Immature natural killer cell (primary cell): Measurements from ENCODE around the gene IHH. TPM values are rescaled to one million over a fixed set of nuclear protein-coding genes. Genes with fewer than 3 reads are reported as not detected.

Experiments used
- DNase-seq, 3 donors: peaks; one replicate each; pipeline ENCODE4 v3.0.0; 2022; ENCODE audit warnings: mixed read lengths in 1 of 3
- H3K27ac Mint-ChIP-seq, 6 donors: one replicate each; pipeline ENCODE4 v1.8.0; 2020; ENCODE audit warnings: mixed read lengths in 6 of 6, mild to moderate bottlenecking in 5 of 6, inconsistent platforms in 4 of 6, moderate library complexity in 3 of 6
- H3K27me3 Mint-ChIP-seq, 3 donors: one replicate each; pipeline ENCODE4 v1.8.0; 2020 to 2021; ENCODE audit warnings: low read depth in 3 of 3, mild to moderate bottlenecking in 3 of 3, mixed read lengths in 3 of 3, moderate library complexity in 3 of 3, inconsistent platforms in 1 of 3
- H3K36me3 Mint-ChIP-seq, 3 donors: one replicate each; pipeline ENCODE4 v1.8.0; 2020; ENCODE audit warnings: mixed read lengths in 3 of 3, inconsistent platforms in 2 of 3, mild to moderate bottlenecking in 2 of 3
- H3K4me1 Mint-ChIP-seq, 2 donors: one replicate each; pipeline ENCODE4 v1.8.0; 2020; ENCODE audit warnings: inconsistent platforms in 2 of 2, mild to moderate bottlenecking in 2 of 2, mixed read lengths in 2 of 2, moderate library complexity in 1 of 2
- H3K4me3 Mint-ChIP-seq, 5 donors: one replicate each; pipeline ENCODE4 v1.8.0; 2020; ENCODE audit warnings: mild to moderate bottlenecking in 5 of 5, mixed read lengths in 5 of 5, inconsistent platforms in 3 of 5, moderate library complexity in 3 of 5
- H3K9me3 Mint-ChIP-seq, 6 donors: one replicate each; pipeline ENCODE4 v1.8.0; 2020; ENCODE audit warnings: mild to moderate bottlenecking in 6 of 6, mixed read lengths in 6 of 6, inconsistent platforms in 4 of 6, moderate library complexity in 3 of 6
- polyA plus RNA-seq, 3 donors: library from polyadenylated mRNA; unstranded; fragments of 300-500 nt; fragmentation: Illumina TruSeq; gene quantifications; one replicate each; pipeline ENCODE4 v1.2.3, GENCODE V29; 2021

Gene IHH
- polyA plus RNA-seq, 3 donors from 2014 or later: not detected

GRCh38 chr2:219086196-219086595 is 25.5 kb upstream of the IHH start:
- Mint-ChIP-seq H3K4me3 (no peak overlapping the region), H3K9me3 (no peaks in the 10 kb centered on the region), H3K27me3 (no peaks in the 10 kb centered on the region), H3K4me1 (peaks cover 3 to 7% of the 10 kb centered on the region in 2 donors), H3K27ac (no peak overlapping the region), H3K36me3 (peaks cover 4 to 7% (median 4%) of the 10 kb centered on the region in 3 donors)
- no peak for DNase-seq

GRCh38 chr2:219084791-219085190 is 24.1 kb upstream of the IHH start:
- Mint-ChIP-seq H3K36me3 (peaks cover 0 to 4% (median 3%) of the 10 kb centered on the region in 3 donors), H3K4me3 (no peak overlapping the region), H3K27me3 (no peaks in the 10 kb centered on the region), H3K27ac (no peak overlapping the region), H3K4me1 (peaks cover 3 to 7% of the 10 kb centered on the region in 2 donors), H3K9me3 (no peaks in the 10 kb centered on the region)
- DNase-seq: no peak

DNA sequence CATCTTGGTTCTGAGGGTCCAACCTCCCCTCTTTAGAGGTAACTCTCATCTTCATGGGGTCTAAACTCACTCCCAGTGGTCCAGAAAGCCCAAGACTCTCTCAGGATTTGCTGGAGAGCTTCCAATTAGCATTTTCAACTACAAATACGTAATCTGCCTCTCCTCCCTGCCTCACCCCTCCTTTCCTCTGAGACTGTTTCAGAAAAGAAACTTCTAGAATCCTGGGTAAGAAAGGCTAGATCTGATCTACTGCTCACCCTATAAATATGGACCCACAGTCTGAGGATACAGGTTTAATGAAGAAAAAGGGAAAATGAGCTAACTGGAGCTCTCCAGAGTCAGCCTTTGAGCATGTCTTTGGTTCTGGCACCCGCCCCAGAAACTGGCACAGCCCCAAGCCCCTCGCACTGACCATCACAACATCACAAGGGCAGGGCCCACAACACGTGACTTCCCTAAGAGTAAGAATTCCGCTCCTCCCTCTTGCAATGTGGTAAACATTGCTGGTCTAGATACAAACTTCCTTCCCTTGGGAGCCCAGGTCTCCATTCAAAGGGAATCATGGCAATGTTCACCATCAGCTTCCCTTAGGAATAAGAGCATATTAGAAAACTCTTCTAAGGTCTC is 21.7 kb upstream of the IHH start:
- Mint-ChIP-seq H3K9me3 (no peaks in the 10 kb centered on the region), H3K27ac (no peak overlapping the region), H3K36me3 (peaks cover 0 to 3% (median under 1%) of the 10 kb centered on the region in 3 donors), H3K27me3 (no peaks in the 10 kb centered on the region), H3K4me3 (no peak overlapping the region), H3K4me1 (peaks cover 3 to 7% of the 10 kb centered on the region in 2 donors)
- DNase-seq: no peak

DNA sequence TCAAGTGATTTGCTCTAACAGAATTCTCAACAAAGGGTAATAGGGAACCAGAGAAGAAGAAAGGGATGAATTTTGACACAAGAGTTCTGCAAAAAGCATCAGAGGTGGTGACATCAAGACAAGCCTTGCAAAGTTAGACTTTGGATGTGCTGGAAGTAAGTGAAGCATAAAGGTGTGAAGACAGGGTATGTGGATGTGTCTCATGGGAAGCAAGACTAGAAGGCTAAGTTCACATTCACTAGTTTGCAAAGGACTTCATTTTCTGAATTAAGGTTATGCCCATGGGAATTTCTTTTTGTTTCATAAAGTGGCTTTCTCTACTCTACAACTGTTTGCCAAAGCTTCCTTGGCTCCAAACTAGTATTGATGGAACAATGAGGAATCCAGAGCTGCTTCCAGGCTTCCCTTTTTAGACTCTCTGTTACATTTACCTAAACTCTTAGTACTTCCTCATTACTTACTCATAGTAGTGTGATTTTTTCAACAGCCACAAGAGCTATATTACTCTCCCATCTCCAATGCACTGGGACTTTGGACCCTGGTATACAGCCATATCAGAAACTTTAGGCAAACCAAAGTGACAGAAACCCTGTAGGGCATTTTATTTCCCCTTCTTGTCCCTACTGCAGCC is 21.1 kb upstream of the IHH start:
- Mint-ChIP-seq H3K27ac (no peak overlapping the region), H3K4me3 (no peak overlapping the region), H3K27me3 (no peaks in the 10 kb centered on the region), H3K9me3 (no peaks in the 10 kb centered on the region), H3K4me1 (peaks cover 3 to 7% of the 10 kb centered on the region in 2 donors), H3K36me3 (peaks cover 0 to 8% (median 4%) of the 10 kb centered on the region in 3 donors)
- DNase-seq: no peak

GRCh38 chr2:219081096-219081495 is 20.4 kb upstream of the IHH start:
- Mint-ChIP-seq H3K27me3 (no peaks in the 10 kb centered on the region), H3K36me3 (peaks cover under 1 to 13% (median 4%) of the 10 kb centered on the region in 3 donors), H3K4me1 (peaks cover 3 to 7% of the 10 kb centered on the region in 2 donors), H3K9me3 (no peaks in the 10 kb centered on the region), H3K4me3 (no peak overlapping the region), H3K27ac (no peak overlapping the region)
- no peak for DNase-seq

- H3K27me3 Mint-ChIP-seq: no peaks in the 10 kb centered on the region
- DNase-seq: no peak
- H3K9me3 Mint-ChIP-seq: no peaks in the 10 kb centered on the region
- peaks cover 12 to 24% (median 19%) of the 10 kb centered on the region in 3 donors for H3K36me3 Mint-ChIP-seq
- H3K4me1 Mint-ChIP-seq: no peaks in the 10 kb centered on the region
- H3K27ac Mint-ChIP-seq: no peak overlapping the region
- H3K4me3 Mint-ChIP-seq: no peak overlapping the region
These were observed 18.7 kb upstream of the IHH start for GRCh38 chr2:219079417-219079816.

DNA sequence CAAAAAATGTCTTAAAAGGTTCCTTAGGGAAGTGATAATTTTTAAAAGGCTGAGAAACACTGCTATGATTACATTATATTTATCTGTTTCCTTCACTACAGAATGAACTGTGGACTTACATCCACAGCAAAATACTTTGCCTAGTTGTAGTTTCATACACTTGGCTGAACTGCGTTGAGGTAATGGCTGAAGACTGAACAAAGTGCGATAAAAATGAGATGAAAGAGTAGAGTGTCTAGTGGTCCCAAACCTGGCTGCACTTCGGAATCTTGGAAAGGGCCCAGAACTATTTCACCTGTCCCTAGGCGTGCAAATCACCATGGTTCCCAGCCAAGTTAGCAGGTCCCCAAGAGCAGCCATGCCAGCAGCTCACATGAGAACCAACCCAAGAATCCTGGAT is 18.2 kb upstream of the IHH start:
- H3K4me1 Mint-ChIP-seq: no peaks in the 10 kb centered on the region
- H3K27ac Mint-ChIP-seq: no peak overlapping the region
- no peaks in the 10 kb centered on the region for H3K27me3 Mint-ChIP-seq
- DNase-seq: no peak
- no peak overlapping the region for H3K4me3 Mint-ChIP-seq
- no peaks in the 10 kb centered on the region for H3K9me3 Mint-ChIP-seq
- H3K36me3 Mint-ChIP-seq: peaks cover 12 to 27% (median 22%) of the 10 kb centered on the region in 3 donors

GRCh38 chr2:219078126-219078525 is 17.4 kb upstream of the IHH start:
- no peaks in the 10 kb centered on the region for H3K9me3 Mint-ChIP-seq
- no peaks in the 10 kb centered on the region for H3K27me3 Mint-ChIP-seq
- no peaks in the 10 kb centered on the region for H3K4me1 Mint-ChIP-seq
- no peak for DNase-seq
- no peak overlapping the region for H3K4me3 Mint-ChIP-seq
- H3K36me3 Mint-ChIP-seq: peaks cover 12 to 28% (median 23%) of the 10 kb centered on the region in 3 donors
- no peak overlapping the region for H3K27ac Mint-ChIP-seq

GRCh38 chr2:219076253-219076652 is 15.5 kb upstream of the IHH start:
- no peak for DNase-seq
- Mint-ChIP-seq H3K9me3 (no peaks in the 10 kb centered on the region), H3K4me1 (no peaks in the 10 kb centered on the region), H3K36me3 (peaks cover 17 to 32% (median 23%) of the 10 kb centered on the region in 3 donors), H3K4me3 (no peak overlapping the region), H3K27ac (no peak overlapping the region), H3K27me3 (no peaks in the 10 kb centered on the region)

DNA sequence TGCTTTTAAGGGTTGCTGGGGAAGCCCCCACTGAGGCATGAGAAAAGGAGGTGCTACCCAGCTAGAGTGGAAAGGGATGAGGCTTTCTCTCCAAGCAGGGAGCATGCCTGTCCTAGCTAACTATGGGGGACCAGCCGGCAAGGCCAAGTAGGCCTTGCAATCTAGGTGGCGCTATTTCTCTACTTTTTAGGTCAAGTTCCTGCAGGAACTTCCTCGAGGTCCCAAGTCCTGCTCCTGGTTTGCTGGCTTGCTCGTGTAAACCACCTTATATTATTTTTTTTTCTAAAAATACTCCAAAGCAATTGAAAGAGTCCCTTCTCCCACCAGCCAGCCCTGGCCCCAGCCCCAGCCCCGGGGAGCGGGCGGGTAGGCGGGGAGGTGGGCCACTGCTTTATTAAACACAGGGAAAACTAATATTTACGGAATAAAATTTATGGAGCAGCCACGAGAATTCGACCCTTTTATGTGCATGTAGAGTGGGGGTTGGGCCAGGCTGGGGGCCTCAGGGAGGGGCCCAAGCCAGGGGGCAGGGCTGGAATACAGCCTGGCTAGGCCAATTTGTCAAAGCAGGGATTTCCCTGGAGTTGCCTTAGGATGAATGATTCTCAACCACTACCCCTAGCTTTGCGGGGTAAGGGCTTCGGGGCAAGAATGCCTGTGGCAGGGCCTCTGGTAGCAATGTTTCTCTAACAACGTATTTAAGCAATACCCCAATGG is 12.8 kb upstream of the IHH start:
- peaks cover 23 to 43% (median 26%) of the 10 kb centered on the region in 3 donors for H3K36me3 Mint-ChIP-seq
- H3K4me3 Mint-ChIP-seq: no peak overlapping the region
- no peaks in the 10 kb centered on the region for H3K27me3 Mint-ChIP-seq
- H3K27ac Mint-ChIP-seq: no peak overlapping the region
- DNase-seq: peak in 1 of 3 donors; percentile 17
- no peaks in the 10 kb centered on the region for H3K4me1 Mint-ChIP-seq
- no peaks in the 10 kb centered on the region for H3K9me3 Mint-ChIP-seq

DNA sequence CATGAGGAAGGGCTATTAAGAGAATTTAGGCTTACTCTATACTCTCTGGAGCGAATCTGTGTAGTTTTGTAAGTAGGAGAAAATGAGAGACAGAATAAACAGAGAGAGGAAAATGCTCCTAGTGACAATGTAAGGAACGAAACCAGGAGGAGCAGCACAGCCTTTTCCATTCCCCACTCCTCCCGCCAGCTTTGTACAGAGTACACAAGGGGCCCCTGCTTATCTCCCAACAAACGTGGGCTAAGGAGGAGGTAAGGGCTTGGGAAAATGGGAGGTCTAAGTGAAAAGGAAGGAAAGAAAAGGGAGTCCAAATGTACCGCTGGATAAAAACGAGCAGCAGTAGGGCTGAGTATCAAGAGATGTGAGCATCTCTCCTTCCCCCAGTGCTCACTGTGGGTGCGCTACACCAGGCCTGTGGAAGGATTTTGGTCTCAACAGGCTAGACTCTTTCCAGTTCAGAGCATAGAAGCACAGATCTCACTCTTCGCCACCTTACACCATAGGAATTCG is 12.1 kb upstream of the IHH start:
- Mint-ChIP-seq H3K36me3 (peaks cover 23 to 43% (median 27%) of the 10 kb centered on the region in 3 donors), H3K4me3 (no peak overlapping the region), H3K9me3 (no peaks in the 10 kb centered on the region), H3K27me3 (no peaks in the 10 kb centered on the region), H3K4me1 (no peaks in the 10 kb centered on the region), H3K27ac (no peak overlapping the region)
- DNase-seq: no peak

DNA sequence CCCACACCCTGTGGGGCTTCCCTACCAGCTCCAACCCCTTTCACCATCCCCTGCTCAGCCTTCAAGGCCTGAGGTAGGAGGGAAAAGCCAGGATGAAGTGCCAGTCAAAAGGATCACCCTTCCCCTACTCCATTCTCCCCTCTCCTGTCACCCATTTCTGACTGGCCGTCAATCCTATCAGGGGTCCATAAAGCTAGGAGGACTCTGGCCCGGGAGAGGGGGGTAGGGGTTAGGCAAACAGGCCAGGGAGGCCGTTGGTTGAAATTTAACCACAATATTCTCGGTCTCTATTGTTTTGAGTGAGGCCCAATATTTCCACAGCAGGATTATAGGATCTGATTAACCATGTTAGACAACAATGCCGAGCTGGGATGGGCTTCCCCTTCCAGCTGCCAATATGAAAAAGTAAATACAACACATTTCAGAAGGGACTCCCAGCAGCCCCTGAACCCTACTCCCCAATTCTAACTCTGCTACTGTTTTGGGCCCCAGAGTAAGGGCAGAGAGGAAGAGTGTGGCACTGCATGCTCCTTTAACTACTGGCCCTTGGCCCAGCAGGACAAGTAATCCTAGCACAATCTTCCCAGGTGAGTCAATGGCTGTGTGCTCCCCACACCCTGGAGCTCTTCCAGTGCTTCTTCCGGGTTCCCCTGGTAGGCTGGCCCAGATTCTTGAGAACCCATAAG is 10.6 kb upstream of the IHH start:
- Mint-ChIP-seq H3K36me3 (peaks cover 18 to 34% (median 27%) of the 10 kb centered on the region in 3 donors), H3K27me3 (peaks cover 0 to 1% (median 0%) of the 10 kb centered on the region in 3 donors), H3K4me1 (no peaks in the 10 kb centered on the region), H3K27ac (peak overlapping the region in 2 of 6 donors; percentile 40 to 58), H3K9me3 (no peaks in the 10 kb centered on the region), H3K4me3 (no peak overlapping the region)
- DNase-seq: no peak

DNA sequence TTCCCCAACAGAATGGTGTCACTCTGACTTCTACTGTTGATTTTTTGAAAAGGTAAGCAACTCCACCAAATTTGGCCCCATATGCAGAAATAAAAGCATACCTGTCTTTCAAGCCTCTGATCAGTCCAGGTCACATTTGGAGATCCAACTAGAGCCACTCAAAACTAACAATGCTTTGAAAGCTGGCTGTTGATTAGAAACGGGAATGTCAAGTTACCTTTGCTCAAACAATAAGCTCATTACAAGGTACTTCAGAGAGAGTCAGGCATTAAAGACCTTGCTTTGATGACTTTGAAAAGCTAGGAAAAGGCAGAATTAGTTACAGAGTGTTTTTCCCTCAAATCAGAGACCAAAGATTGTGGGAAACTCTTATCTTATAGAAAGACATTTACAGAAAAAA is 4.8 kb upstream of the IHH start:
- no peak for DNase-seq
- Mint-ChIP-seq H3K36me3 (peaks cover 0 to 11% (median 5%) of the 10 kb centered on the region in 3 donors), H3K4me3 (no peak overlapping the region), H3K27ac (no peak overlapping the region), H3K9me3 (no peaks in the 10 kb centered on the region), H3K4me1 (peaks cover 5 to 6% of the 10 kb centered on the region in 2 donors), H3K27me3 (peaks cover 5 to 22% (median 10%) of the 10 kb centered on the region in 3 donors)
